ENCODE data around the gene CLDN3.
"Not testable (repeated sequence)": the region's sequence is repeated elsewhere in the genome, so short reads cannot be mapped to it uniquely, and the experiment has no call there.

CLDN3 gene

GRCh38 chr7:73735528-73735905 lies 34.6 kb downstream of the CLDN3 start:
- no peak for DNase-seq

- DNase-seq: peak; percentile 84
Observed at GRCh38 chr7:73734619-73735527, 35.2 kb downstream of the CLDN3 start.

GRCh38 chr7:73732397-73732796 lies 37.7 kb downstream of the CLDN3 start:
- no peak for DNase-seq

- DNase-seq: no peak
Observed at GRCh38 chr7:73730485-73730884, 39.6 kb downstream of the CLDN3 start.

- no peak for DNase-seq
Observed at GRCh38 chr7:73728551-73728950, 41.5 kb downstream of the CLDN3 start.

GRCh38 chr7:73727952-73728351 lies 42.1 kb downstream of the CLDN3 start:
- no peak for DNase-seq

GRCh38 chr7:73726083-73726466 lies 44.0 kb downstream of the CLDN3 start:
- DNase-seq: no peak

GRCh38 chr7:73723813-73724212 lies 46.3 kb downstream of the CLDN3 start:
- DNase-seq: no peak

GRCh38 chr7:73722785-73723184 lies 47.3 kb downstream of the CLDN3 start:
- no peak for DNase-seq

- not testable (repeated sequence) for DNase-seq
Observed at GRCh38 chr7:73722182-73722581, 47.9 kb downstream of the CLDN3 start.

GRCh38 chr7:73721377-73721817 lies 48.7 kb downstream of the CLDN3 start:
- no peak for DNase-seq

GRCh38 chr7:73720443-73720842 lies 49.6 kb downstream of the CLDN3 start:
- DNase-seq: not testable (repeated sequence)

GRCh38 chr7:73719806-73720169 lies 50.3 kb downstream of the CLDN3 start:
- no peak for DNase-seq
